AML-193 (cell line): ENCODE data around the gene CEBPE.

Source experiments
- DNase-seq, 2 experiments: peaks; one replicate each; lab custom pipeline; 2025; lab: John Stamatoyannopoulos, UW

Gene CEBPE

GRCh38 chr14:23118506-23119362, at the start of gene CEBPE:
Gene CEBPE, minus strand, starts transcription at chr14:23119255. Its CDS starts 164 bp downstream, at chr14:23119091.
- peak; percentile 70 to 79 for DNase-seq

- no peak for DNase-seq
Observed at GRCh38 chr14:23168246-23168645, 49.2 kb upstream of the CEBPE start.

DNA sequence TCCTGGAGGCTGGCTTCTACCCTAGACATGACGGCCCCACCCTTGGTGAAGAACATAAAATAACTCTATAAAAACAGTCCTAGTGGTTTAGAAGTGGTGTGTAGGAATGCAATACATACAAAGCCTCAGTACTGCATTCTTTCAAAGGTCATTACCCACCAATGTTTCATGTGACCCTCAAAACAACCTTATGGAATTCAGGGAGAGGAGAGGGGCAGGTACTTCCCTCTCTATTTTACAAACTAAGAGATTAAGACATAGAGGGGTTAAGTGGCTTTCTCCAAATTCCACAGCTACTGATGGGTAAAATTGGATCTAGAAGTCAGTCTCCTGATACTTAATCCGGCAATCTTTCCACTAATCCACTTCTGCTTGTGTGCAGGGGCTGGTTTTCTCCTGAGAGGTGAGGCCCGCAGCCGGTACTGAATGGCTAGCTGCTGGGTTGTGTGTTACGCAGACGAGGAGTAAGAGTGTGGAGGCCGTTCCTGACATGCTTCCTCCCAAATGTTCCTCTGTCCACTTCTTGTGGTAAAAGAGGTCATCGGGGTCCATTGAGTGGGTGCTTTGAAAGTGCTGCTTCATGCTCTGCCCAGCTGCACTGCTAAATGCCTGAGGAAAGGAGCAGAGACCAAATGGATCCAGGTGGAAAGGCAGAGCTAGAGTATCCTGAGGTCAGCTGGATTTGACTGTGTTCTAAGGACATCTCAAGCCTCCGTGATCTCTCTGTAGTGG, 48.2 kb upstream of the CEBPE start:
- no peak for DNase-seq

DNA sequence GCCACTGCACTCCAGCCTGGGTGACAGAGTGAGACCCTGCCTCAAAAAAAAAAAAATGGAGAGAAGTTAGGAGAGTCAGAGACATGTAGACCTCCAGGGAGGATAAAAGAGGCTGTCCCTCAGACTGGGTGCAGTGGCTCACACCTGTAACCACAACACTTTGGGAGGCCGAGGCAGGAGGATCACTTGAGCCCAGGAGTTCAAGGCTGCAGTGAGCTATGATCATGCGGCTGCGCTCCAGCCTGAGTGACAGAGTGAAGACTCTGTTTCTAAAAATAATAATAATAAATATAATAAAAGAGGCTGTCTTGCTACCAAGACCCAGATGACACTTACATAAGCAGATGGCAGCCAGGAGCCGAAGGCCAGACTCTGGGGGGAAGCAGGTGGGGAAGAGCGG, 45.9 kb upstream of the CEBPE start:
- DNase-seq, result no peak

DNA sequence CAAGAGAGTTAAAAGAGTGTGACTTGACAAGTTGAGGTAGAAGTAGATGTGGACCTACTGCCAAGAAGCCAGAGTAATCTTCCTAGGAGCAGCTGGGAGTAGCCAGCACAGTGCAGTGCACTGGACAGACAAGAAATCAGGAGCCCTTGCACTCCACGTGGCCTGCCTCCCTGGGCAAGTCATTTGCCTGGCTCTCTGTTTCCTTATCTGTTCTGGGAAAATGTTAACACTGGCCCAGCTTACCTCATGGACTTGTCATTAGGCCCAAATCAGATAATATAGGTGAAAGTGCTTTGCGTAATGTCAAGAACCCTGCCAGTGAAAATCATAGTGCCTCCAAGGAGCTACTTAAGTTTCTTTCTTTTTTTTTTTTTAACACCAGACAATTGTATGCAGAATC, 45.2 kb upstream of the CEBPE start:
- no peak for DNase-seq

DNA sequence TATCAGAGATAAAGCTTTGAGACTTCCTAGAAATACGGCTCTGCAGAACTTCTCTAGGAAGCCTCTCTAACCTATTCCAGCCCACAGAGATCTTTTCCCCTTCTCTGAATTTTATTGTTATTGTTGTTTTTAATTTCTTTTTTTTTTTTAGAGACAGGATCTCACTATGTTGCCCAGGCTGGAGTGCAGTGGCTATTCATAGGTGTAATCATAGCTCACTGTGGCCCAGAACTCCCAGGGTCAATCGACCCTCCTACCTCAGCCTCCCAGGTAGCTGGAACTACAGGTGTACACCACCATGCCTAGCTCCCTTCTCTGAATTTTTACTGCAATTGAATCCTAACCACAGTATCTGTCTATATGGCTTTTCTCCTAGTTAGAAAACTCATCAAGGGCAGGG, 44.8 kb upstream of the CEBPE start:
- no peak for DNase-seq

DNA sequence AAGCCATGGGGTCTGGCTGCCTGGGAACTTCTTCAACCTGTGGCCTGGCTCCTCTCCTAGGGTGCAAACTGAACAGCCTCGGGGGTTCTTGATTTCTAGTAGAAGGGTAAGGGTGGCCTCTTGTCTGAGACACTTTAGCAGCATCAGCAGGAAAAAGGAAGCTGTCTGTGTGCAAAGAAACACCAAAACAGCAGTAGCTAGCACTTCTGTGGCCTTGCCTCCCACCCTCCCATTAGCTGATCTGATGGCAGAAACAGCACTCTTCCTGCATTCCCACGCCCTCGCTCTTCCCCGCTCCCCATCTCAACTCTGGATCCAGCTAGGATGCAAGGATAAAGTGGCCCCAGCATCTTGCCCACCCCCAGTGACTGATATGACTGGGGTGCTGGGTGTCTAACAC, 43.7 kb upstream of the CEBPE start:
- DNase-seq, result peak; percentile 7 to 39

DNA sequence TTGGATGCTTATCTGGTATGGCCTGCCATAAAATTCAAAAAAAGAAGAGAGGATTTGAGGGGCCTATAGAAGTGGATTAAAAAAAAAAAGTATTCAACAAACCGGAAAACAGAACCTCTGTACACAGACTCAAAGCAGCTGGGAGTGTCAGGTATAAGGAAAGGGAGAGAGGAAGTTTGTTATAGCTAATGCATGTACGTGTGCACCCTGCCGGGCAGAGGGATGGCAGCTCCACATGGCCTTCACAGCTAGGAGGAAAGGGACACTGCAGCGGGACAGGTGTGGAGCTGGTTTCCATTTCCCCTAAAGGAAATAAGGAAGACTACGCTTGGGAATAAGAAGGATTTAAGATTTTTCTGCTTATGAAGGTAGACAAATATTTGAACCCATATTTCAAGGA, 43.0 kb upstream of the CEBPE start:
- no peak for DNase-seq

DNA sequence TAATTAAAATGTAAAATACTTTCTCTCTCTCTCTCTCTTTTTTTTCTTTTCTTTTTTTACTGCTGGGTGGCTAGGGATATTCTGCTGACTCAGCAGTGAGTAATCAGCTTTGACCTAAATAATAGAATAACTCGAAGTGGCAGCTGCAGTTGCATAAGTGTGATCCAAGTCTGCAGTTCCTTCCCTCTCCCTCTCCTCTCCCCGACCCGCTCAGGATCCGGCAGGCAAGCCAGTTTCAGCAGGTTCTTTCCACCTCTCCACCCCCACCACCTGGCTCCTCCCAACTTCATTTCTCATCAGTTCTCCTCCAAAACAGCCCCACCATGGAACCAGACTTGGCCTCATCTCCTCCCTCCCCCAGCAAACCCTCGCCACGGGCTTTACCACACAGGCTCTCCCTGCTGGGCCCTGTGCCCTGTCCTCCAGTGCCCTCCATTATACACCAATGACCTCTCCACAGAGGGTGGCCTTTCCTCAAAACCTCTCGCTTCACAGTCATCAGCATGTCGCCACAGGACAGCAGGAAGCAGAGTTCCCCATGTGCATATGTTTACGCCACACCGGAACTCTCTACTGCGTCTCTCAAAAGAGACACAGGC, 42.0 kb upstream of the CEBPE start:
- DNase-seq, result peak; percentile 56 to 59

DNA sequence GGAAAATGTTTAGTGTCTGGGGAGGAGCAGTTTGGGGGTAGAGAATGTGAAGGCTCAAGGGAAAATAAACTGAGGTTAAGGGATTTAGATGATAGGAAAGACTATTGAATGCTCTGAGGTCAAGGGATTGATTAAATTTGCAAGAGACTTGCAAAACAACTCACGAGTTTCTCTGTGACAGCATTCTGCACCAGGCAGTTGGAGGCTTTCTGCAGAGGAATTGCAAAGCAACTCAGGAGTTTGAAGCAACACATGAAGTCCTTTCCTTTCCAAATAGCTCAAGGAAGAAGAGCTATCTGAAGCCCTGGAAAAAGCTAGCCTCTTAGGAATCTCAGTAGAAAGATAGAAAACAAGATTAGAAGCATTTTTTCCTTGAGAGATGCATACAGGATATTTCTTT, 40.5 kb upstream of the CEBPE start:
- no peak for DNase-seq

DNA sequence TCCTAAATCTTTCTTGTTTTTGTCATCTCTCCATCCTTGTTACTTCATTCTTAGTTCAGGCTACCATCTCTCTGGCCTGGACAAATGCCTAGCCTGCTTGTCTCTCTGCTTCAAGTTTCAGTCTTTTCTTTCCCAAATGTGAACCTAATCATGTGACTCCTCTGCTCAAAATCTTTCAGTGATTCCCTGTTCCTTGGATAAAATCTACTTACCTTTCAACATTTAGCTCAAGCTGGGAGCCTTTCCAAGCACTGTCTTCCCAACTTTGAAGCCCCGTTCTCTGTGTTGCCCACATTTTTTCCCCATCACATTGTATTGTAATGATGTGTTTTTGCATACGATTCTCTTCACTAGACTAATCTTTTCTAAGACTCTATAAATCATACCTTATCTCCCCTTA, 39.7 kb upstream of the CEBPE start:
- DNase-seq, result no peak

GRCh38 chr14:23154964-23155587, 36.0 kb upstream of the CEBPE start:
- DNase-seq, result no peak

- no peak for DNase-seq
Observed at GRCh38 chr14:23153851-23154796, 35.1 kb upstream of the CEBPE start.

- no peak for DNase-seq
Observed at GRCh38 chr14:23151342-23151741, 32.3 kb upstream of the CEBPE start.

GRCh38 chr14:23149745-23150144, 30.7 kb upstream of the CEBPE start:
- DNase-seq, result no peak

- DNase-seq, result no peak
Observed at GRCh38 chr14:23148591-23149249, 29.7 kb upstream of the CEBPE start.

GRCh38 chr14:23147676-23148075, 28.6 kb upstream of the CEBPE start:
- DNase-seq, result no peak

DNA sequence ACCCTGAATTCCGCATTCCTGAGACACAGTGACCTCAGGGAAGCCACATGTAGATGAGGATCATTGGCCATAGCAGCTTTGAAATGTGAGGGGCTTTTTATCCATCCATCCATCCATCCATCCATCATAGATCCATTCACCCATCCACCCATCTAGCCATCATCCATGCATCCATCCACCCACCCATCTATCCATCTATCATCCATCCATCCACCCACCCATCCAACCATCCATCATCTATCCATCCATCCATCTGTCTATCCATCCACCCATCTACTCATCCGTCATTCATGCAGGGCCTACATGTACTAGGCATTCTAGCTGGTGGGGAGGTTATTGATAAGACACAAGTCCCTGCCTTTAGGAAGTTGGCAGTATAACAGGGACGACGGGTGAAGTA, 27.9 kb upstream of the CEBPE start:
- DNase-seq, result no peak

DNA sequence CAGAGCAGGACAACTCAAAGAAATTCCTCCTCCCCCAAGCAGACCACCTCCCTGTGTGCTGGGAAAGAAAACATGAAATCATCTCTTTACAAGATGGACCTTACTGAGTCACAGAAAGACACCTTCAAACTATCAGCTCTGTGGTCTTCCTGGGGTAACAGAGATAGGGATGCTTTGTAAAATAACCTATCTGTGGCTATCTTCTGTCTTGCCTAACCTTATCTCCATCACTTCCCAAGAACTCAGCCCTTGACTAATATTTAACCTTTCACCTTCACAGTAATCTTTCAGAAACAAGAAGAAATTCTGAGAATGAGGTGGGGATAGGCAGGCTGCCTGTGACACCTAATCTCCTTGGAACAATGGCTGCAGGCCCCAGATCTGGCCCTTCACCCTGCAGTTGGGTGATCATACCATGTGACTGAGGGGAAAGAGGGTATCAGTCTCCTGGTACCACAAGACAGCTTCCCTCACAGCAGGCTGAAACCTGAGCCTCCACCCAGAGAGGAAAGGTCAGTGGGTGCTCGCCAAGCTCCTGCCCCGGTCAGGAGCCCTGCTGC, 27.4 kb upstream of the CEBPE start:
- DNase-seq, result no peak

DNA sequence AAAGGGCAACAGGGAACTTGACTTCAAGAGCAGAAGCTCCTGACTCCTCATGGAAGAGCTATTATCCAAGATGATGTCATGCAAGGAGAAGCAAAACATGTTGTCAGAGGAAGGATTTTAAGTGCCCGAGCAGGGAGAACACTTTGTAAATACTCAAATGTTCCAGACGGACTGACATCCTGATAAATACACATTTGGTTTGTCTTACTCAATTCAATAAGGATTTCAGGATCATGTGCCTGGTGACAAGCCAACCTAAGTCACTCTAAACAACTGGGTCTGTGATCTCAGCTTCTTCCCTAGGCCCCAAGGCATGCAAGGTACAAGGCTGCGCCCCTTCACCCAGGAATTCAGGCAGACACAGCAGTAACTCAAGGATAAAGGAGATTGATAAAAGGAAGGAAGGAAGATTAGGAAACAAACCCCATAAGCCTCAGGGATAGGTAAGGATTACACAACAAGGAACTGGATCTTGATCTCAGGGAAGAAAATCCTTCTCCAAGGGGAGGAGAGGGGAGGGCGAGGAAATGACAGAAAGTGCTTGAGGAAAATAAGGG, 26.8 kb upstream of the CEBPE start:
- no peak for DNase-seq
